ENCODE measurements around the gene SPAG16.

DNA sequence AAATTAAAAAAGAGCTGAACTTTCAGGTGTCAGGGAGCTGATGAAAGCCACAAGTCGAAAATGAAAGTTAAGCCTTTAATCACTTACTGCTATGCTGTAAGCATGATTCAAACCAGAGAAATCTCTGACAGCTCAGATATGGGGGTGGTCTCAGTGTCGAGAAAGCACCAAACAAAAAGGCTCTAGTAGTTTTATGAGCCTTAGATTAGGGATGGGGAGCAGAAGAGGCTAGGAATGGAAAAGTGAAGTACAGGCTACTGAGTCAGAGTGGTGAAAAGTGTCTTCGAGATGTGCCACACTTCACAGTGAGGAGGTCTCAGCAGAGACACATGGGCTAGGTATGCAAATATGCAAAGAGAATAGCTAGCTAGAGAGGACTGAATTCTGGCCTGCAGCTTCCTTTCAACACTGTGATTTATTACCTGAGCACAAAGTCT is 482.2 kb downstream of the SPAG16 start:
- TF ChIP-seq, protein P1, sequence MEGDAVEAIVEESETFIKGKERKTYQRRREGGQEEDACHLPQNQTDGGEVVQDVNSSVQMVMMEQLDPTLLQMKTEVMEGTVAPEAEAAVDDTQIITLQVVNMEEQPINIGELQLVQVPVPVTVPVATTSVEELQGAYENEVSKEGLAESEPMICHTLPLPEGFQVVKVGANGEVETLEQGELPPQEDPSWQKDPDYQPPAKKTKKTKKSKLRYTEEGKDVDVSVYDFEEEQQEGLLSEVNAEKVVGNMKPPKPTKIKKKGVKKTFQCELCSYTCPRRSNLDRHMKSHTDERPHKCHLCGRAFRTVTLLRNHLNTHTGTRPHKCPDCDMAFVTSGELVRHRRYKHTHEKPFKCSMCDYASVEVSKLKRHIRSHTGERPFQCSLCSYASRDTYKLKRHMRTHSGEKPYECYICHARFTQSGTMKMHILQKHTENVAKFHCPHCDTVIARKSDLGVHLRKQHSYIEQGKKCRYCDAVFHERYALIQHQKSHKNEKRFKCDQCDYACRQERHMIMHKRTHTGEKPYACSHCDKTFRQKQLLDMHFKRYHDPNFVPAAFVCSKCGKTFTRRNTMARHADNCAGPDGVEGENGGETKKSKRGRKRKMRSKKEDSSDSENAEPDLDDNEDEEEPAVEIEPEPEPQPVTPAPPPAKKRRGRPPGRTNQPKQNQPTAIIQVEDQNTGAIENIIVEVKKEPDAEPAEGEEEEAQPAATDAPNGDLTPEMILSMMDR (IDR thresholded peaks at IDR 0.05), result no peak
- TF ChIP-seq POLR2A (IDR thresholded peaks at IDR 0.05), result no peak

Data from prostate gland (tissue), 2 donors.